Heart left ventricle (tissue), 13 donors: ENCODE measurements around the gene SCN3B.

ENCODE experiments used
- CTCF ChIP-seq, 12 donors: fragments of 200-600 bp; sonication (generic) in 4 of 12; IDR thresholded peaks; one replicate each; pipeline versions ENCODE4 v1.5.0 to v1.8.0; 2018 to 2022; ENCODE audit warnings: antibody characterized with exemption in 12 of 12, mild to moderate bottlenecking in 5 of 12
- POLR2A ChIP-seq, 2 donors: fragments of 450-650 bp; IDR thresholded peaks; one replicate each; pipeline ENCODE4 v1.6.1; 2017; ENCODE audit warnings: antibody characterized with exemption in 2 of 2, mild to moderate bottlenecking in 2 of 2, moderate library complexity in 2 of 2
- donor health status: ischemic (EF 13 %, LVEDD 7.1; RV severe dilation, severe dysfunction).
- donor health status: DM: no; HTN: yes; CAD: no.
- donor health status: DM: no; HTN: no; CAD: no.
- donor health status: ischemic (EF 25% LVEDD 6.9; RV normal size, moderate dysfunction).
- donor health status: ischemic (EF 25% LVEDD 5.7; RV mildly dilated, moderate dysfunction).
- donor health status: ischemic (EF 35%, LVEDD 5.7; RV mildly dilated, moderate dysfunction).
- donor health status: nonischemic (EF 11% LVEDD 7.7; RV severe dilation, severe dysfunction).
- donor health status: DM: yes; HTN: yes; CAD: no.
- donor health status: PGD.
- donor health status: ischemic (EF 29% LVEDD 5.4; RV normal size, mild dysfunction).
- donor health status: nonischemic (EF 23%, LVEDD 6.1; RV moderate dilation, normal function).

DNA sequence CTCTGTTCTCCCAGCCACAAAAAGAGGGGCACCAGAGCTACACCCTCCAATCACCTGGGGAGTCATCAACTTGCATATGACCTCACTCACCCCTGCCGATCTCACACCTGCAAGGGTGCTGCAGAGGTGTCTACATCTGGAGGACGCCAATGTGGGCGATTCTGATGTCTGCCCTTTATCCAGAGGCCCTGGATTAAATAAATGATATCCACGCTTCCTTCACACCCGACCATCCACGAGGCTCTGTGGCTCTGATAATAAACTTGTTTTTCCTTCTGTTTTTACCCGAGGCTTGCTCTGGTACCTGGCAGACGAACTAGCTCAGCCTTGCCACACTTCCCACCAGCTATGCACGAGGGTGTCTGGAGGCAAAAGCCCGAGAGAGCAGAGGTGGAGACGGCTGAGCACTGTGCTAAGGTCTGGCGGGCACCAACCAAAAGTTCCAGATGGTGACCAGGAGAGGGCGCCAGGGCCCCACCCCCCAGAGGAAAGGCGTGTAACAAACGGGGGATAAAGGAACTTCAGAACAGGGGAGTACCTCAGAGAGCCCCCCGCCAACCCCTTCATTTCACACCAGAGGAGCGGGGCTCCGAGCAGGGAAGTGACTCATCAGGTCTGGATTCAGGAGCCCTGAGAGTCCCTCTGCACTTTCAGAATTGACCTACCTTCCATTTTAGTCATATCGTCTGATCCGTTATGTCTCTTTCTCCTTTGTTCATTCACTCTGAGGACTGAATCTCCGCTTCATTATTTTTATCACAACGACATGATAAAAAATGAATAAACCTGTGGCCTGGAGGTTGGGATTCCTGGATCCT, 13.5 kb downstream of the SCN3B start:
- TF ChIP-seq CTCF (IDR thresholded peaks at IDR 0.05) (peak; percentile 58 to 84 (median 73)), POLR2A (IDR thresholded peaks at IDR 0.05) (no peak)
